ENCODE data around the gene OR2S2. TPM values are rescaled to one million over a fixed set of nuclear protein-coding genes. Genes with fewer than 3 reads are reported as not detected.

OR2S2 gene
- total and polyA plus RNA-seq, 2 experiments from 2014 or later, result not detected

DNA sequence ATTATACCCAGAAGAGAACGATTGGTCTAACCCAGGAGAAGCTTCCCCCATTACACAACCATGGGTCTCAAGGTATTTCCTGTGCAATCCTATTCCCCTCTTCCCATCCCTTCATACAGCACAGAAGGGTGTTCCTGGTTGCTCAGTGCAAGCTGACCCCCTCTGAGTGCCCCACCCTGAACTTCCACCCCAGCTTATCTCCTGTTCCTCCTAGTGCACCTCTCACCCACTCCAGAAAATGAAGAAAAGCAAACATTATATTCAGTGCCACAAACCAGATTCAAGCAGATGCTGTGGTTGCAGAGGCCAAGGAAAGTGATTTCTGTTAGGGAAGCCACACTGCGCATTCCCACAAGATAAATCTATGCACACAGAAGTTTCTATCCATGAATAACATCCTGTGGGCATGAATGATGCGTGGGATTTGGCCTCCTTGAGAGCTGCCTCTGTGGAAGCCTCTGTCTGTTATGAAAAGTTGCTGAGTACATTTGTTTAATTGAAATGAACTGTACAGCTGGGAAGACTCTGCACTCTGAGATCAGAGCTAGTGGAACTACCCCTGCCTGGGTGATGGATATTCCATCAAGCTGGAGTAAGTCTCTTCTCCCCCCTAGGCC is 2.2 kb upstream of the OR2S2 start:
- Histone ChIP-seq H3K4me1 (ENCODE audit: low read depth) (no peaks in the 10 kb centered on the region), H3K27ac (no peak overlapping the region), H3K4me3 (no peak overlapping the region), H3K36me3 (no peaks in the 10 kb centered on the region), H3K27me3 (peaks cover 33% of the 10 kb centered on the region), H3K9me3 (ENCODE audit: low read depth) (no peaks in the 10 kb centered on the region)
- TF ChIP-seq, protein P1, sequence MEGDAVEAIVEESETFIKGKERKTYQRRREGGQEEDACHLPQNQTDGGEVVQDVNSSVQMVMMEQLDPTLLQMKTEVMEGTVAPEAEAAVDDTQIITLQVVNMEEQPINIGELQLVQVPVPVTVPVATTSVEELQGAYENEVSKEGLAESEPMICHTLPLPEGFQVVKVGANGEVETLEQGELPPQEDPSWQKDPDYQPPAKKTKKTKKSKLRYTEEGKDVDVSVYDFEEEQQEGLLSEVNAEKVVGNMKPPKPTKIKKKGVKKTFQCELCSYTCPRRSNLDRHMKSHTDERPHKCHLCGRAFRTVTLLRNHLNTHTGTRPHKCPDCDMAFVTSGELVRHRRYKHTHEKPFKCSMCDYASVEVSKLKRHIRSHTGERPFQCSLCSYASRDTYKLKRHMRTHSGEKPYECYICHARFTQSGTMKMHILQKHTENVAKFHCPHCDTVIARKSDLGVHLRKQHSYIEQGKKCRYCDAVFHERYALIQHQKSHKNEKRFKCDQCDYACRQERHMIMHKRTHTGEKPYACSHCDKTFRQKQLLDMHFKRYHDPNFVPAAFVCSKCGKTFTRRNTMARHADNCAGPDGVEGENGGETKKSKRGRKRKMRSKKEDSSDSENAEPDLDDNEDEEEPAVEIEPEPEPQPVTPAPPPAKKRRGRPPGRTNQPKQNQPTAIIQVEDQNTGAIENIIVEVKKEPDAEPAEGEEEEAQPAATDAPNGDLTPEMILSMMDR (IDR thresholded peaks at IDR 0.05; ENCODE audit: low read depth, low read length), result no peak
- peak in 1 of 2 donors; percentile 87 for DNase-seq (ENCODE audit: low read depth in 1 of 2, low spot score in 1 of 2)

DNA sequence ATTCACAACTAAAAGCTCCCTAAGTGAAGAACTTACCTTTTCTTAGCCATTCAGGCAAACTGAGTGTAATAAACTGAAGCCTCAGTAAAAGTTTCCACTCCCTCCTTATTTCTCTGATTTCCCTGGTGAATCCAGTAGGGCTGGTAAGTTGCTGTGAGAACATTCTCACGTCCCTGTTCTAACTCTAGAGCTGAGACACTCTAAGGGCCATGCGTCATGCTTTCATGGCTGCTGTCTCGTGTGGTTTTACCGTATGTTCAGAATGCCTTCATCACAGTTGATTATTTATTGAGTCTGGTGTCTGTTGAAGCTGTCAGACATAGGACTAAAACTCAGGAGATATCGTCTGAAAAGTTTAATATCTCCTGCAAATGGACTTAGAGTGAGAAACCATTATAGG is 1.3 kb downstream of the OR2S2 start:
- Histone ChIP-seq H3K27ac (no peak overlapping the region), H3K9me3 (ENCODE audit: low read depth) (no peaks in the 10 kb centered on the region), H3K27me3 (peaks cover 61% of the 10 kb centered on the region), H3K4me1 (ENCODE audit: low read depth) (no peaks in the 10 kb centered on the region), H3K4me3 (no peak overlapping the region), H3K36me3 (no peaks in the 10 kb centered on the region)
- TF ChIP-seq, protein P1 (IDR thresholded peaks at IDR 0.05; ENCODE audit: low read depth, low read length), result no peak
- no peak for DNase-seq (ENCODE audit: low read depth in 1 of 2, low spot score in 1 of 2)

DNA sequence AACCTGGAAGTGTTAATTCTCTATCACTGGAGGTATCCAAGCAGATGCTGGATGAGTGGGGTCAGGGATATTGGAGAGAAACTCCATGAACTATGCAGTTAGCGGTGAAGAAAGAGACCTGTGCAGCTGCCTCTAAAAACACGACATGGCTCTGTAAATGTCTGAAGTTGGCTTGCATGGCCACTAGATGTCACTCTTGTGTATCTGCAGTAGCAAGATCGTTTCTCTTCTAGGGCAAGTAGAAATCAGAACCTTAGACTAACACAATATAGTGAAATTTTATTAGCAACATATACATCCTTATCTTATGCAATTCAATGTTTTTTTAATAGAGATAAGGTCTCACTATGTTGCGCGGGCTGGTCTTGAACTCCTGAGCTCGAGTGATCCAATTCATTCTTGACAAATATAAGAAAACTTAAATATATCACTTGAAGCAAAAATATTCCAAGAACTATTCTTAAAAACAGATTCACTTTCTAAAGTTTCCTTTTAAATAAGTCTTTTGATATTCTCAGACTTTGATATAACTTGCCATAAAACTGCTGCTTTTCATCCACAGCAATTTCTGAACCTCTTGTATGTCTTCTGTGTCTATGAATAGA is 2.9 kb downstream of the OR2S2 start:
- DNase-seq (ENCODE audit: low read depth in 1 of 2, low spot score in 1 of 2), result peak; percentile 75 to 89
- H3K36me3 ChIP-seq, result no peaks in the 10 kb centered on the region
- TF ChIP-seq, protein P1 (IDR thresholded peaks at IDR 0.05; ENCODE audit: low read depth, low read length), result peak; percentile 84
- no peak overlapping the region for H3K4me3 ChIP-seq
- H3K27me3 ChIP-seq, result peaks cover 60% of the 10 kb centered on the region
- no peaks in the 10 kb centered on the region for H3K9me3 ChIP-seq (ENCODE audit: low read depth)
- no peak overlapping the region for H3K27ac ChIP-seq
- no peaks in the 10 kb centered on the region for H3K4me1 ChIP-seq (ENCODE audit: low read depth)

DNA sequence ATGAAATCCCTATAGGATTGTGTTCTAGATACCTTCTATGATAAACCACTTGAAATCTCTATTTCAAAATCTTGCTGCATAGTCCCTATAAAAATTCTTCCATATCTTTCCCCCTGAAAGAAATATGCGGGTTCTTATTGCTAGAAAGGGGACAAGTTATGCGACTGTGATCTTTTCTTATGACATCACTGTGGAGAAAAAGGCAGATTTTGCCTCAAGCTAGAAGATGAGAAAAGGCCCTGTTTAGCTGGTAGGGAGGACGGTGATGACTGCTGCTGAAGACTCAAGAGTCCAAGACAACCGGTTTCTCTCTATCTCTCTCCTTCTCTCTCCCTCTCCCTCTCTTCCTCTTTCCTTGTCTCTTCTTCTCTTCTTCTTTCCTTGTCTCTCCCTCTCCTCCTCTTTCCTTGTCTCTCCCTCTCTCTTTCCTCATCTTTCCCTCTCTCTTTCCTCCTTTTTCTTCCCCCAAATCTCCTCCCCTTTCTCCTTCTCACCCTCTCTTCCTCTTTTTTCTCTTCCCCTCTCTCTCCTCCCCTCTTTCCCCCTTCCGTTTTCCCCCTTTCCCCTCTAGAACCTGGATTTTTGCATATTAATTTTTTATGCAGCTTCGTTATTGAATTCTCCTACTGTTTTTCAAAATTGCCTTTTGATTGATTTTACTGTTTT is 5.3 kb downstream of the OR2S2 start:
- TF ChIP-seq, protein P1 (IDR thresholded peaks at IDR 0.05; ENCODE audit: low read depth, low read length), result no peak
- H3K27me3 ChIP-seq, result peaks cover 39% of the 10 kb centered on the region
- no peak for DNase-seq (ENCODE audit: low read depth in 1 of 2, low spot score in 1 of 2)
- no peaks in the 10 kb centered on the region for H3K9me3 ChIP-seq (ENCODE audit: low read depth)
- H3K4me1 ChIP-seq (ENCODE audit: low read depth), result no peaks in the 10 kb centered on the region
- H3K4me3 ChIP-seq, result no peak overlapping the region
- no peaks in the 10 kb centered on the region for H3K36me3 ChIP-seq
- H3K27ac ChIP-seq, result no peak overlapping the region

DNA sequence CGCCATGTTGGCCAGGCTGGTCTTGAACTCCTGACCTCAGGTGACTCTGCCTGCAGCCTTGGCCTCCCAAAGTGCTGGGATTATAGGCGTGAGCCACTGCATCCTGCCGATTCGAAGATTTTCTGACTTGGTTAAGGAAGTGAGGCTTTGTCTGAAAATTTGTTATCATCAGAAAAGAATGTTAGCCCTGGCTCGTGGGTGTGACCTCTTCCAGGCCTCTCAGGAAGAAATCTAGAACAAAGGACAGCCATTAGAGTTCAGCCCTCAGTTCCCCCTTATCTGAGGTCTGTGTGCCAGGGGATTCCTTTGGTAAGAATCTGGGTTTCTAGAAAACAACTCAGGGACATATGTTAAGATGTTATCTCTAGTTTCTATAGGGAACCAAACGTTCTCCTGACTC is 6.2 kb downstream of the OR2S2 start:
- peak in 1 of 2 donors; percentile 72 for DNase-seq (ENCODE audit: low read depth in 1 of 2, low spot score in 1 of 2)
- TF ChIP-seq, protein P1 (IDR thresholded peaks at IDR 0.05; ENCODE audit: low read depth, low read length), result no peak

More for the DNA sequence above, 6.2 kb downstream of the OR2S2 start:
- Histone ChIP-seq H3K27ac (no peak overlapping the region), H3K4me3 (no peak overlapping the region), H3K36me3 (no peaks in the 10 kb centered on the region), H3K4me1 (ENCODE audit: low read depth) (no peaks in the 10 kb centered on the region), H3K9me3 (ENCODE audit: low read depth) (no peaks in the 10 kb centered on the region), H3K27me3 (peaks cover 33% of the 10 kb centered on the region)
